Fibroblast of peridontal ligament (primary cell): Measurements from ENCODE around the gene RIMS3.
"Not testable (repeated sequence)": the region's sequence is repeated elsewhere in the genome, so short reads cannot be mapped to it uniquely, and the experiment has no call there.

ENCODE experiments used
- DNase-seq: peaks from one replicate; pipeline ENCODE4 v3.0.0-alpha.2; 2010; ENCODE audit errors: extremely low read depth

Gene RIMS3

DNA sequence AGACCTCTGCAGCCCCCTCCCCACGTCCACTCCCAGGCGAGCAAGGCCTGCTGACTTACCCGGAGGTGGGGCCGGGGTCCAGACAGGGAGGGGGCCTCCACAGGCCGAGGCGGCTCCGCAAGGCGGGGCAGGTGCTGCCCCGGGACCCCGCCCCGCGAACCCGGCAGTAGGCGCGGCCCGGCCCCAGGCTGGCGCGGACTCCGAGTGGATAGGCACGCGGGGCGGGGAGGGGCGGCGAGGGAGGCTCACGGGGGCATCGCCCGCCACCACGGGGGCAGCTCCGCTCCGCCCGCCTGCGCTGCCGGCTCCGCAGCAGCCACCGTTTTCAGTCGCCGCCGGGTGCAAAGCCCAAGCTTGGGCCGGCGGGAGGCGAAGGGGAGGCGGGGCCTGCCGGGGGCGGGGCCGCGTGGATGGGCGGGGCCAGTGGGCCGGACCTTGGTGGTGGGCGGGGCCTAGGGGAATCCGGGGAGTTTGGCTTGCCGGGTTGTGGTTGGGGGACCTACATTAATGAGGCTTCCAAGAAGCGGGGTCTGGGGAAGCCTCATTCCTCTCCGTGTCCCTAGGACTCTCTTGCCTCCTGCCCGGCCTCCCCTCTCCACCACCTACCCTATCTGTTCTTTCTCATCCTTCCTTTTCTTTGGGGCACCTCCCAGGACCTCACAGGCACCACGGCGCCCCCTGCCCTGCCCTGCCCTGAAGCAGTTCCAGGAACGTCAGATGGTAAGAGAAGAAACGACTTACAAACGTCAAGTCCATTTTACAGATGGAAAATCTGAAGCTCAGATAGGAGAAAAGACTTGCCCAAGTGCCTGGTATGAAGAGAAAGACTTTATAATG lies at the start of gene RIMS3:
Gene RIMS3, minus strand, starts transcription at position 348 of the 837 bp plus-strand sequence. CDS start 23,757 bp downstream, outside the sequence.
- DNase-seq = peak; percentile 11

DNA sequence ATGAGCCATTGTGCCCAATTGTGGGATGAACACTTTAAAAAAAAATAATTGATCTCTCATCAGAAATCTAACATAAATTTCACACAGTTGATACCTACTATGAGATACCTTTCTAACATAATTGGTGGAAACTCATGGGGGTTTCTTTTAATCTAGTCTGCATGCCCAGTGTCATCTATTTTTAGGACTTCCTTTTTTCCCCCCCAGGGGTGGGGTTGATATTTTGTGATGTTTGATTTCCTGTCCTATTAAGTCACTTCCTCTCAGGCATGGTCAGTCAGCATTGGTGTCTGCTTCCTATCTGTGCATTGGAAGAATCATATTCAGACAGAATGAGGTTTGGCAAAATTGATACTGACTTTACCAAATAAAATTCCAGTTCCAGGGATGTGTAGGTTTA lies 47.5 kb upstream of the RIMS3 start:
- no peak for DNase-seq

DNA sequence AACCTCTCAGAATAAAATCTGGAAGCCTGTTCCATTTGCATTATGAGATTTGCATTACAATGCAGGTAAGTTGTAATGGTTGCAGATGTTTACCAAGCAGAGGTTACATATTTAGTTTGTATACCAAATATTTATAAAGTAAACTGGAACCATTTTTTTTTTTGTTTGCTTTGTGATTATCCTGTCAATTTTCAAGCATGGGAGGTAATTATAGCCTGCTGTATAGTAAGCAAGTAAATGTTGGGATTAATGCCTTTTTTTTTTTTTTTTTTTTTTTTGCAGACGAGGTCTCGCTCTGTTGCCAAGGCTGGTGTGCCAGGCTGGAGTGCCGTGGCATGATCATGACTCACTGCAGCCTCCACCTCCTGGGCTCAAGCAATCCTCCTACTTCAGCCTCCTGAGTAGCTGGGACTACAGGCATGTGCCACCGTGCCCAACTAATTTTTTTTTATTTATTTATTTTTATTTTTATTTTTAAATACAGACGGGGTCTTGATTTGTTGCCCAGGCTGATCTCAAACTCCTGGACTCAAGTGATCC lies 47.0 kb upstream of the RIMS3 start:
- DNase-seq = no peak

DNA sequence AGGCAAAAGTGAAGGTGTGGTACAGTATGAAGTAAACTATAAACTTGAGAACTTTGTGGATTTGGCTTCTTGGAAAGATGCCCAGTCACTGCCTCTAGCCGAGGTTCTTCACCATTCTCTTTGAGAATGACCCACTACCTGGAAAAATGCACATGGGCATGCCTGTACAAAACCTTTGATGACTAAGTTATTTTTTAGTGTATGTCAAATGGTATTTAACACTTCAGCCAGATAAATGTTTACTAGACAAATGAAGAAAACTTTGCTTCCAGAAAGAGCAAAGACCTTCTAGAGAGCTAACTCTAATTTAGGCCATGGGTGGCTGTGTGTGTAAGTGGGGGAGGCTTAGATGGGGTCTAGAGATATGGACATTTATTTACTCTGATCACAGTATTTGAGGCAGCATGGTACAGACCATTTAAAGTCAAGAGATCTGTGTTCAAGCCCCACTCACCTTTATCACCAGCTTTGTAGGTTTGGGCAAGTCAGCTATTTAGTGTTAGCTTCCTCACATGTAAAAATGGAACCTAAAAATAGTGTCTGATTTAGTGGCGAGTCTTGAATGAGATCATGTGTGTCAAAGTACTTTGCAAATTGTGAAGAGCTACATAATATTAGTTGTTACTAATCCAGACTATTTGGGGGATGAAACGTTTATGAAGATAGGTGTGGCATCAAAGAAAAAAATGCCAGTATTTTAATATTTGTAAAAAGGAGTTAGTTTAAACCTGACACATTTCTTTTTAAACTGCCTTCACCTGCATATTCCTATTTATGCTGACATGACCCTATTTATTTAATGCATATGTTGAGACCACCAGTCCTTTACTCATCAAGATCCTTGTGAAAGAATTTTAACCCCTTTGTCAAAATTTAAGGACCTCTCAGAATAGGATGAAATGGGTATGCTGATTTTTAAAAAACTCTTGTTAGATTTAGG lies 46.3 kb upstream of the RIMS3 start:
- DNase-seq = peak; percentile 38

DNA sequence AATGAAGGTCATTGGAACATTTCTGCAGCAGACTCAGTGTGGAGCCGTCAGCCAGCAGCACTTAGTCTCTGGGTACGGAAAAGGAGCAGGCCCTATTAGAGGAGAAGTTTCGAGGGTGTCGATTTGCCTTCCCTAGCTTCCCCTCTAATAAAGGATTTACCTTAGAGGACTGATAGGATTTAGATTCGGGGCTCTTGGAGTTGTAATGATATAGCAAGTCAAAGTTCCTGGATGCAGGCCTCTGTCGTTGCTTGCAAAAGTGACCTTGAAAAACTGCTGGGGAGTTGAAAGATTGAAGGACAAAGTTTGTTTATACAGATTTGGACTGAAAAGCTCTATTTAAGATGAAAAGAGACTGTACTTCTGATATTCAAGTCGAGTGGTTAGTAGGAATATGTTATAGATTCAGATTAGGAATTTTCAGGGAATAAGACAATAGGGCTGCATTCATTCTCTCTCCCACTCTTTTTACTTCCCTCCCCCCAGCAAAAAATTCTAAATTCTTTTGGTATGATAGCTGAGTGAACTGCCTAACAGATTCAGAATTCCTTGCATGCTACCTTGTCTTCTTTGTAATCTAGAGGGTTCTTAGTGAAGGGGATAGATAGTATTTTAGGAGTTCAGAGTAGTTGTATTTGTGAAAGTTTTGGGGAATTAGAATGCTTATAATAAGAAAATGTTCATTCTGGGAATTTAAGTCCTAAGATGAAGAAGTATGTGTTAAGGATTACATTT lies 45.3 kb upstream of the RIMS3 start:
- no peak for DNase-seq

DNA sequence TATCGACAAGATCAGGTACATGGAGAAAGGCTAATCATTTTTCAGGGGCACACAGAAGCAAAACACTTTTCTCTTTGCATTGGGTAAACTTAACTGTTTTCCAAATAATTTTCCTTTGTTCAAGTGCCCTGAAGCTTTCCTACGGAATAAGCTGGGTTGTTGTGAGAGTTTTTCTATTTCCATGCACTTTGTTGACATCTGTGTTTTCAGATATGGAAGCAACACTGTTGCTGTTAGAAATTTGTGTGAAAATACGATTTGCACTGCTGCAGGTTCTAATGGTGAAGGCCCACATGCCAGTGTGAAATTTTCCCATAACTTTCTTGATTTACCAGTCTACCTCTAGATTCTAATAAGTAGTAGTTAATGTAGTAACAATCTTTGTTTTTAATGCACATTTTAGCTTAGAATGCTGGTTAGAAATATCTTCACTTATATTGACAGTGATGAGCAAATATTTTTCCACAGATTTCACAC lies 44.4 kb upstream of the RIMS3 start:
- DNase-seq = no peak

DNA sequence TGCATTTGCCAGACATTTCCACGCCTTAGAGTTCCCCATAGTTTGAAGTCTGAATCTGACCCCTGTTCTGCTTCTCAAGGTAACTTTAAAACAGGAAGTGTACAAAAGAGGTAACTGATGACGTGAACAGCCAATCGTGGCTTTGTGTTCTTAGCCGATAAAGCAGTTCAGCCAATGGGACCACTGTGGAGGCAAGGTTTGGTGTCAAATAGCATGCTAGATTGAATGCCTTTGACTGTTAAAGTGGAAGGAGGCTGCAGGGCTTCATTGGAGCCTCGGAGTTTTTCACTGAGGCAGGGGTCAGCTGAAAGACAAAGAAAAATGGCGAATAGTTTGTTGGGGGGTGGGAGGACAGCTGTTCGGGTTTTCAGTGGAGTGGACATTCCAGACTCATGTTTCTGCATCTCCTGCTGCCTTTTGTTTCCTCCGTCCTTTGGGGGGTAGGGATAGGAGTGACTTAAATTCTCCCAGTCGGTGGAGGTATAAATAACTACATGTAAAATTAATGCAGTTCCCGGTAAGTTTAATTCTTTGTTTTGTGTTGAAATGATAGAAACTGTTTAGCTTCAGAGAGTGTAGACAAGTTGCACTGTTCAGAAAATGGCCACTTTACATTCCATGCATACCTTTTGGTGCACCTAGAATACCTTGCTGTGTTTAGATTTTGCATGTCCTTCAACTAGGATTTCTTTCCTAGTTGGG lies 43.8 kb upstream of the RIMS3 start:
- DNase-seq = peak; percentile 98

DNA sequence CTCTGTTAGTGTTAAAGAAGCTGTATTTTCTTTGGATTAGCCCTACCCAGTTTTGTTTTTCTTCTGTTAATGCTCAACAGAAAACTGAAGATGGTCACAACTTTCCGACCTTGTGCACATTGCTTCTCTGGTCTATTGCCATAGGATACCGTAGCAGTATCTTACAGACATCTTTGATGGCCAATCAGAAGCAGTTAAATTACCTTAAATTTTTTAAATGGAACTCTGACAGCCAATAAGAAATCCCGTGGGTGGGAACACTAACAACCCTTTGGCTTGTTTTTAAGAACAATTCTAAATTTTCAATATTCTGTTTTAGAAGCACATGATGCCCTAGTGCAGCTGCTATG lies 43.2 kb upstream of the RIMS3 start:
- peak; percentile 96 for DNase-seq

DNA sequence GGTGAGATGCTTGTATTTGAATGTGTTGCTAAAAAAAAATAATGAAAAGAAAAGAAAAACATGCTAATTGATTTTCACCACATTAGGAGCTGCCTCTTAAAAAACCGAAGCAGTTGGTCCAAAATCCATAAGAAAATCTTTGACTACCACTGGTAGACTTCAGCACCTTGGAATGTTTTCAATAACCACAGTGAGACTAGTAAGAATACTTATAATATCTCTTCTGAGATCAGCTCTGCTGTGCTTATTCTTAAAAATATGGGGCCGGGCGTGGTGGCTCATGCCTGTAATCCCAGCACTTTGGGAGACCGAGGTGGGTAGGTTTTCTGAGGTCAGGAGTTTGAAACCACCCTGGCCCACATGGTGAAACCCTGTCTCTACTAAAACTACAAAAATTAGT lies 41.1 kb upstream of the RIMS3 start:
- DNase-seq = no peak

DNA sequence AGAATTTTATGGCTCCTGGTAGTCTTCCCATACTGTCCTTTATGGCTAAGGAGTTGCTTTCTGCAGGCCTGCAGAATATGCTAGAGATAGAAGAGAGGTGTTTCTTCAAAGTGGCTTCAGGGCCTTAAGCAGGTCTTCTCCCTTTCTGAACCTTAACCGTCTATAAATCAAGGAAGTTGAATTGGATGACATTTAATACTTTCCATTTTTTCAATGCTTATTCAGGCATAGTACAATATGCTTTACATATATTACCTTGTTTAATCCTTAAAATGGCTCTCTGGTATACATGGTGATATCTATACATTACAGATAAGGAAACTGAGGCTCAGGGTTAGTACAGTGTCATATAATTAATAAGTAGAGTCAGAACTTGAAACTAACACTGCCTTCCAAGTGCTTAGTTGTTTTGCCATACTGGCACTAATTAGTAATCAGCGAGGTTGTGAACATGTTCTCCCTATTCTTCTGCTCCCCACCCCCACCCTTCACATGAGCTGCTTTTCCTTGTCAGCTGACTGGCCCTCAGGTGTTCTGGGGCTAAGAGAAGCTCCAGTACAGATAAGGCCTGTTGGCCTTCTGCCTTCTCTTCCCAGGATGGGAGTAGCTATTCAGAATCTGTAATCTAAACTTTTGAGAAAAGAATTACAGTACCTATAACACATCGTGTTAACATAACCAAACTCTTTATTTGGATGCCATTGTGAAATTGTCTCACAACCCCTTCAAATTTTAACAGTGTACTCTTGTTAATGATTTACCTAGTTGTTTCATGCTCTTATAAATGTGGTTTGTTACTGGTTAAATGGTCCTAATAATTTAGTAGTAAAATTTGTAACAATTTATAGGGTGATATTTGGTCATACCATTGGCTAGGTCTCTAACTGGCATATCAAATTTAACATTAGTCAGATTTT lies 39.6 kb upstream of the RIMS3 start:
- DNase-seq = no peak

DNA sequence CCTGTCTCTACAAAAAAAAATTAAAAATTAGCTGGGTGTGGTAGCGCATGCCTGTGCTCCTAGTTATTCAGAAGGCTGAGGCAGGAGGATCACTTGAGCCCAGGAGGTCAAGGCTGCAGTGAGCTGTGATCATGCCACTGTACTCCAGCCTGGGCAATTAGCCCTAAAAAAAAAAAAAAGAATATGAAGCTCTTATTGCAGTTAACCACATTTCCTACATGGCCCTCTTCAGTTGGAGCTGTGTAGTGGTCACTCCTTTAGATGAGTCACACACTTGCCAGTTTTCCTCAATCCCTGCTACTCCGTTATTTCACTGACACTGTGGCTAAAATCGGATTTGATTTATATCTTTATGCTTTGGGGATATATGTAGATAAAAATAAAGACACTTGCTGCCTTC lies 37.8 kb upstream of the RIMS3 start:
- DNase-seq = peak; percentile 75

DNA sequence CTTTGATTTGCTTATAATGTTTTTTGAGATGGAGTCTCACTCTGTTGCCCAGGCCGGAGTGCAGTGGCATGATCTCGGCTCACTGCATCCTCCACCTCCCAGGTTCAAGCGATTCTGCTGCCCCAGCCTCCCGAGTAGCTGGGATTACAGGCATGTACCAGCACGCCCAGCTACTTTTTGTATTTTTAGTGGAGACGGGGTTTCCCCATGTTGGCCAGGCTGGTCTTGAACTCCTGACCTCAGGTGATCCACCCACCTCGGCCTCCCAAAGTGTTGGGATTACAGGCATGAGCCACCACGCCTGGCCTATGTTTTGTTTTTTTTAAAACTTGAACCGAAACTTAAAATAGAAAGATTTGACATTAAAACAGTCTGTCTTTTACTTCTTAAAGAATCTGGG lies 37.3 kb upstream of the RIMS3 start:
- not testable (repeated sequence) for DNase-seq

DNA sequence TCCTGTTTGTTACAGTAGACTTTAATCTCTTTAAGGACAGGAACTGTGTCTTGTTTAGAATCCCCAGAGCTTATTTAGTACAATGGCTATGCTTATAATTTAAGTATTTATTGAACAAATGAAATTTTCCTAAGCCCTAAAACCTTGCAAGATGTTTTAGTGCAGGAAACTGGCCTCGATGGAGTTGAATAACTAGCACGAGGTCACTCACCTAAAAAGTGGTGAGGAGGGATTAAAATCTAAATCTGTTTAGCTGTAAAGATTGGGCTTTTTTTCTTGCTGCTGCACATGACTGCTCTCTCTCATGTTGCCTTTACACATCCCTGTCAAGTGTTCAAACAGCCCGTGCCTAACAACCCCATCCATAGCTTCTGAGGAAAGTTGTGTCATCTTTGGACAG lies 36.2 kb upstream of the RIMS3 start:
- DNase-seq = no peak

DNA sequence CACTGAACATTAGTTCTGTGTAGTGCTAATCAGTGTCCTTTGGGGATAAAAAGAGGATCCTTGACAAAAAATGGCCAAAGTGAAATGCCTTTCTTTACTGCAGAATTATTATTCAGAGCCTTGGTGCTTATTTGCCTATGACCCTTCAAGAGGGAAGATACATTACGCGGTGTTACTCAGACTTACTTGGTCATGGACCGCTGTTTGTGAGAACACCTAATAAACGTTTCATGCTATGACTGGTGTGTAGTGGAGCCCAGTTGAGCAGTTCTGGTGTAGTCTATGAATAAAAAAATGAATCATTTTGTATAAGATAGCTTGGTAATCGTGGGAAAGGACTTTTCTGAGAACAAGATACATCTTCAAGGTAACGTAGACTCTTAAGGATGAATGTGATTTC lies 34.3 kb upstream of the RIMS3 start:
- DNase-seq = no peak

DNA sequence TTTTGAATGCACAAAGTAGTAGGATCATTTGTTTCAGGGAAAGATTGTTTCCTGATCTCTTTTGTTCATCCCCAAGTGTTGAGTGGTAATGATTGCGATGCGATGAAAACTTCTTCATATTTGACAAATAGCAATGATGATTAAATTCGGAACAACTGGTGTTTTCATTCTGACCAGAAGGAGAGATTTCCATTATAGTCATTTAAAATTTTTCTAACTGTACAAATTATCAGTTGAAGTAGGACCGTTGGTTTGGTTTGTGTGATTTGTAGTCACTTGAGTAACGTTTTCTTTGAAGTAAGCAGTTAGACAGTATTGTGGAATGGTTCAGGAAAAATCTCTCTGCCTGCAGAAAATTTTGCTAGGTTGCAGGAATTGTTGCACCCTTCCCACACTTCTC lies 32.0 kb upstream of the RIMS3 start:
- no peak for DNase-seq

DNA sequence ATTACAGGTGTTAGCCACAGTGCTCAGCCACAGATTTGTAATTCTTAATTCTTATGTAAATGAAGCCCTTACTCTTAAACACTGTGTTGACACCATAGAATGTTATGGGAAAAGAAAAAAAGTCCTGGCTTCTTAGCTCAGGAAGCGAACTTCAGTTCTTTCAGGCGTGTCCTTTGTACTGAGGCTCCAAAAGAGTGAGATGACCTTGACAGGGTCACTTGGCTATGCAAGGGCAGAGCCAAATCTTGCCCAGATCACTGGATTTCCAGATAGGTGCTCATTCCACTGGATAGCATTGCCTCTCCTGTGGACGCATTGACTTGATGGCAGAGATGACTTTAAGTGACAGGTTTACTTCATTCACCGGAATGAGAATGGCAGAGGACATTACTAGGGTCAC lies 30.8 kb upstream of the RIMS3 start:
- no peak for DNase-seq

DNA sequence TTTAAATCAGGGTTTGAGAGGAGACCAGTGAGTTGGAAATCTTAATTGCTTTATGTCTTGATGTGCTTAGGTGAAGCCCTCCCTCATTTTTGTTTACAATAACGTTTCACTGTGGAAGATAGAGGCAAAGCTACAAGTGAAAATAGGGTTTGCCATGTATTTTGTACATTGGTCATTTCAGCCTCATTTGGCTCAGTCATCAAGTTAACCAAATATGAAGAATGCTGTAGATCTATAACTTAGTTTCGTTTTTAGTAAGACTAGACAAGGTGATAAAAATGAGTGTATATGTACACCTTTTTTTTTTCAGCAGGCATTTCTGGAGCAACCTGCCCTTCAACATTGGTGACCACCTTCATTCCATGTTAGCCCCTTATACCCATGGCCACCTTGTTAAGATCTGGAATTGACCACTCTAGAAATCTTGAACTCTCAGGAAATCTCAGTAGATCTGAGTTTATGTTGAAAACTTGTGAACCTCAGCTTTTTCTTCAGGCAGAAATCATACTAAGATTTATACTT lies 28.9 kb upstream of the RIMS3 start:
- DNase-seq = no peak

DNA sequence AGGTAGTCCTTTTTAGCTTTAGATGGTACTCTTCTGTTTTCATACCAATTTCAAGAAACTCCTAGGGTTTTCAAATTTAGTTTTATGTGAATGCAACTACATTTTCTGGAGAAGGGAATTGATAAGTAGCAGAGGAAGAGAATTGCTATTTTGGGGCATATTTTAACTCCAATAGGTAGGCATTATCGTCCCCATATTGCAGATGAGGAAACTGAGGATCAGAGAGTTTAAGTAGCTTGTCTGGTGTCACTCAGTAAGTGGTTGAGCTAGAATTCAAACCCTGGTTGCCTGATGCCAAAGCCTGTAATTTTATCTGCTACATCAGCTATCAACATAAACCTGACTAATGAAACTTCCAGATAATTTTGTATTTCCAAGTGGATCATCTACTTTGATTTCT lies 27.9 kb upstream of the RIMS3 start:
- no peak for DNase-seq

DNA sequence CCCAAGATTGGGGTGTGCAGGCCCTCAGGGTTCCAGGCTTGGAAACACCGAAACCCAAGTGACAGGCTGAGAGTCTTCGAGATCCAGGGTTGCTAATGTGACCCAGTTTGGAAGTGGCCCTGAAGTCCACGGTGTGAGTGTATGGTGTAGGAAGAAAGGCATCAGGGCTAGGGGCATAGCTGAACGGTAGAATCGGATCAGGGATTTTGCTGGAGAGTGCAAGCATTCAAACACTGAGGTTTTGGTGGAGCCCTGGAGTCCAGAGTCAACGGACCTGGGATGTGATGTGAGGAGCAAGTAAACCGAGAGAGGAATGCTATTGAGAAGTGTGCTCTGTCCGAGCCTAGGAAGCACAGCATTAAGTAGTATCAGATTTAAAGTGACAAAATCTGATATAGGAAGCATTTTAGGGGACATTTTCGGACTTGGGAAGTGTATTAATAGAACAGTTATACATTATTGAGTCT lies 27.0 kb upstream of the RIMS3 start:
- DNase-seq = peak; percentile 29
